HG03342 (cell line): ENCODE results near the gene FGR.
"Not testable (repeated sequence)": the region's sequence is repeated elsewhere in the genome, so short reads cannot be mapped to it uniquely, and the experiment has no call there.

Experiments
- ATAC-seq: cut with Tn5 transposase; IDR thresholded peaks from one replicate; pipeline ENCODE4 v1.9.1; 2021; ENCODE audit warnings: mild to moderate bottlenecking, moderate library complexity; ENCODE audit not compliant: unreplicated experiment

The FGR gene

GRCh38 chr1:27634985-27635367, at the start of gene FGR:
Gene FGR (minus strand): TSS chr1:27635185. CDS start chr1:27623916, 11,269 bp downstream.
- ATAC-seq, result no peak

- ATAC-seq, result no peak
These were observed 49.2 kb upstream of the FGR start for GRCh38 chr1:27684176-27684575.

- no peak for ATAC-seq
These were observed 47.5 kb upstream of the FGR start for GRCh38 chr1:27682351-27682944.

GRCh38 chr1:27681580-27681979, 46.6 kb upstream of the FGR start:
- not testable (repeated sequence) for ATAC-seq

GRCh38 chr1:27680225-27680791, 45.3 kb upstream of the FGR start:
- not testable (repeated sequence) for ATAC-seq

- ATAC-seq, result no peak
These were observed 43.8 kb upstream of the FGR start for GRCh38 chr1:27678747-27679146.

GRCh38 chr1:27676410-27676809, 41.4 kb upstream of the FGR start:
- no peak for ATAC-seq

GRCh38 chr1:27672750-27673112, 37.7 kb upstream of the FGR start:
- ATAC-seq, result no peak

GRCh38 chr1:27671964-27672749, 37.2 kb upstream of the FGR start, which contains the start of gene IFI6:
Gene IFI6 (minus strand): TSS chr1:27672192. CDS start chr1:27669314, 2,878 bp downstream.
- ATAC-seq, result peak; percentile 82

GRCh38 chr1:27669876-27670275, 34.9 kb upstream of the FGR start:
- no peak for ATAC-seq

GRCh38 chr1:27668808-27669723, 34.1 kb upstream of the FGR start:
- ATAC-seq, result no peak

GRCh38 chr1:27668121-27668807, 33.3 kb upstream of the FGR start:
- no peak for ATAC-seq

- no peak for ATAC-seq
These were observed 31.8 kb upstream of the FGR start for GRCh38 chr1:27666791-27667254.

- ATAC-seq, result no peak
These were observed 31.3 kb upstream of the FGR start for GRCh38 chr1:27666294-27666693.

GRCh38 chr1:27665016-27665651, 30.1 kb upstream of the FGR start:
- ATAC-seq, result no peak

GRCh38 chr1:27664291-27664690, 29.3 kb upstream of the FGR start:
- ATAC-seq, result no peak

- ATAC-seq, result no peak
These were observed 27.9 kb upstream of the FGR start for GRCh38 chr1:27662707-27663393.

- ATAC-seq, result no peak
These were observed 27.3 kb upstream of the FGR start for GRCh38 chr1:27662261-27662660.

GRCh38 chr1:27661412-27662075, 26.6 kb upstream of the FGR start:
- ATAC-seq, result no peak
